Tibial nerve (tissue), 3 donors: ENCODE measurements around the gene GRM1.

Experiments used
- POLR2A ChIP-seq, 2 donors: fragments of 450-650 bp; IDR thresholded peaks; one replicate each; pipeline ENCODE4 v1.6.1; 2017; ENCODE audit warnings: antibody characterized with exemption in 2 of 2, mild to moderate bottlenecking in 2 of 2, moderate library complexity in 2 of 2
- TF ChIP-seq, protein P1 (sequence below), 5 experiments: fragments of 200-600 bp in 3 of 5; fragments of 450-650 bp in 2 of 5; sonication (generic) in 3 of 5; IDR thresholded peaks; one replicate each; pipeline ENCODE4 v1.5.1; 2016 to 2019; ENCODE audit warnings: antibody characterized with exemption in 5 of 5, mild to moderate bottlenecking in 3 of 5, moderate library complexity in 2 of 5

DNA sequence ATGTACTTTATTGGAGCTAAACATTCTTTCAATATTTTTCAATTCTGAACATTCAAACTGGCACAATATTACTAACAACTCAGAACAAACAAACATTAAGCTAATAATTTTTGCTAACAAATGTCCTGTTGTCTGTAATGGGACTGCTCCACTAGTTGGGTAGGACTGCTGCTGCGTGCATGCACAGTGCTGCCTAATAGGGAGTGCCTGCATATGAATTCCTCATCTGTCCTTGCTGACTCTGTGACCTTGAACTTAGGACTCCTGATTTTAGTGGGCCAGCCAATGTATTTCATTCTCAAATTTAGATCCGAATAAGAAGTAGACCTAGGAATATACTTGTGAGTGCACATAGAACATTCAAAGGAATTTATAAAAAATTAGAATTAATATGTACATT lies 318.2 kb downstream of the GRM1 start:
- TF ChIP-seq, protein P1, sequence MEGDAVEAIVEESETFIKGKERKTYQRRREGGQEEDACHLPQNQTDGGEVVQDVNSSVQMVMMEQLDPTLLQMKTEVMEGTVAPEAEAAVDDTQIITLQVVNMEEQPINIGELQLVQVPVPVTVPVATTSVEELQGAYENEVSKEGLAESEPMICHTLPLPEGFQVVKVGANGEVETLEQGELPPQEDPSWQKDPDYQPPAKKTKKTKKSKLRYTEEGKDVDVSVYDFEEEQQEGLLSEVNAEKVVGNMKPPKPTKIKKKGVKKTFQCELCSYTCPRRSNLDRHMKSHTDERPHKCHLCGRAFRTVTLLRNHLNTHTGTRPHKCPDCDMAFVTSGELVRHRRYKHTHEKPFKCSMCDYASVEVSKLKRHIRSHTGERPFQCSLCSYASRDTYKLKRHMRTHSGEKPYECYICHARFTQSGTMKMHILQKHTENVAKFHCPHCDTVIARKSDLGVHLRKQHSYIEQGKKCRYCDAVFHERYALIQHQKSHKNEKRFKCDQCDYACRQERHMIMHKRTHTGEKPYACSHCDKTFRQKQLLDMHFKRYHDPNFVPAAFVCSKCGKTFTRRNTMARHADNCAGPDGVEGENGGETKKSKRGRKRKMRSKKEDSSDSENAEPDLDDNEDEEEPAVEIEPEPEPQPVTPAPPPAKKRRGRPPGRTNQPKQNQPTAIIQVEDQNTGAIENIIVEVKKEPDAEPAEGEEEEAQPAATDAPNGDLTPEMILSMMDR (IDR thresholded peaks at IDR 0.05): no peak
- no peak for TF ChIP-seq POLR2A (IDR thresholded peaks at IDR 0.05)
